Activated naive CD8-positive, alpha-beta T cell (primary cell): ENCODE measurements around the gene GPR139.

Experiments
- H3K27ac Mint-ChIP-seq: one replicate; pipeline ENCODE4 v1.8.0; 2021; ENCODE audit warnings: mixed read lengths
- H3K27me3 Mint-ChIP-seq: one replicate; pipeline ENCODE4 v1.8.0; 2021; ENCODE audit warnings: mixed read lengths
- H3K36me3 Mint-ChIP-seq: one replicate; pipeline ENCODE4 v1.8.0; 2021; ENCODE audit warnings: mixed read lengths
- H3K4me1 Mint-ChIP-seq: one replicate; pipeline ENCODE4 v1.8.0; 2021; ENCODE audit warnings: low read depth, mixed read lengths
- H3K4me3 Mint-ChIP-seq: one replicate; pipeline ENCODE4 v1.8.0; 2021; ENCODE audit warnings: mild to moderate bottlenecking, mixed read lengths
- H3K9me3 Mint-ChIP-seq: one replicate; pipeline ENCODE4 v1.8.0; 2021; ENCODE audit warnings: low read depth, mixed read lengths

Gene GPR139

GRCh38 chr16:20029611-20030010 is 44.1 kb downstream of the GPR139 start:
- H3K27ac Mint-ChIP-seq, result no peak overlapping the region
- peaks cover 6% of the 10 kb centered on the region for H3K9me3 Mint-ChIP-seq
- H3K4me1 Mint-ChIP-seq, result no peaks in the 10 kb centered on the region
- peaks cover 9% of the 10 kb centered on the region for H3K27me3 Mint-ChIP-seq
- no peak overlapping the region for H3K4me3 Mint-ChIP-seq
- no peaks in the 10 kb centered on the region for H3K36me3 Mint-ChIP-seq

DNA sequence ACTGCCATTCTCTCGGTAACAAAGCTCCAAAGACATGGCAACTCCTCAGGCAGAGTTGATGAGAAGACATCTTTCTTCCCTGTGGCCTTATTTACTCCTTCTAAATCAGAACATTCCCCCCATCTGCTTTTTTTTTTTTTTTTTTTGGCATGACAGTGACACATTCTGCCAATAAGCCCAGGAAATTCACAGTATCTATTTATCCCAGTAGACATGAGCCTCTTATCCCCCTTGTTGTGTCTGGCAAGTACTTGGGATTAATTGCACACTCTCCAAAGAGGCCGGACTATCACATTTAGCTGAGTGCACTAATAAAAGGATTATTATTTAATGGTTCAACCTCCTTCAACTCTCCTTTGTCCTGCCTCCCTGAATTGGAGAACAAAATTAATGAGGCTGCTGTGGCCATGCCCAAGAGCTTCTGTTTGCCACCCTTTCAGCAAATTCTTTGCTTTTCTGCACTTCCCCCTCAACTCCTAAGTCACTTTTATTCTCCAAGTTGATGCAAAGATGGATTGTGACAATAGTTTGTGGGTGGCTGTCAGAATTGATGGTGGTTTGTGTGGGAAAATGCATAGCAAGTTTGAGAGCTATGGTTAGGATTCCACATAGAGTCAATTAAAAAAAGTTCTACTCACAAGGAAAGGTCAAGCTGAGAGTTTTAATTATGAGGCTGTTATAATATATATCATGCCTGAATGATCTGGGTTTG is 47.2 kb downstream of the GPR139 start:
- H3K36me3 Mint-ChIP-seq, result no peaks in the 10 kb centered on the region
- H3K4me3 Mint-ChIP-seq, result no peak overlapping the region
- no peak overlapping the region for H3K27ac Mint-ChIP-seq
- no peaks in the 10 kb centered on the region for H3K4me1 Mint-ChIP-seq
- peaks cover 10% of the 10 kb centered on the region for H3K9me3 Mint-ChIP-seq
- peaks cover 9% of the 10 kb centered on the region for H3K27me3 Mint-ChIP-seq

- H3K4me1 Mint-ChIP-seq, result no peaks in the 10 kb centered on the region
- H3K27me3 Mint-ChIP-seq, result peaks cover 6% of the 10 kb centered on the region
- H3K27ac Mint-ChIP-seq, result no peak overlapping the region
- peaks cover 14% of the 10 kb centered on the region for H3K9me3 Mint-ChIP-seq
- no peaks in the 10 kb centered on the region for H3K36me3 Mint-ChIP-seq
- H3K4me3 Mint-ChIP-seq, result no peak overlapping the region
These were observed 50.5 kb downstream of the GPR139 start for GRCh38 chr16:20023190-20023589.

DNA sequence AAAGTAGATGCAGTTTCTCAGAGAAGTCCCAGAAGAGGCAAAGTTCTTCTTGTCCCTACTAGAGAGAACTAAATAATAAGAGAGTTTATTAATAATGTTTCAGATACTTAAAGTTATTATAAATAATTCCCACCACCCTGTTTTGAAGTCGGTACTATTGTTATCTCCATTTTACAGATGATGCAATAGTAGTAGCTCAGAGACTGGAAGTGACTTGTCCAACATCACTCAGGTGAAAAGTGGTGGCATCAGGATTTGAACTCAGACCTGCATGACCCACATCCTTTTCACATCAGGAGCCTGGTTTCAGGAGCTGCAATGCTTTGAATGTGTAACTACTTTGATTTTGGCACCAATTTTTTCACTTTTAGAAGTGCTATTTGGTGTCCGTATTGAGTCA is 52.7 kb downstream of the GPR139 start:
- H3K36me3 Mint-ChIP-seq, result no peaks in the 10 kb centered on the region
- H3K4me3 Mint-ChIP-seq, result no peak overlapping the region
- no peaks in the 10 kb centered on the region for H3K4me1 Mint-ChIP-seq
- H3K27me3 Mint-ChIP-seq, result peaks cover 6% of the 10 kb centered on the region
- no peak overlapping the region for H3K27ac Mint-ChIP-seq
- peaks cover 14% of the 10 kb centered on the region for H3K9me3 Mint-ChIP-seq

DNA sequence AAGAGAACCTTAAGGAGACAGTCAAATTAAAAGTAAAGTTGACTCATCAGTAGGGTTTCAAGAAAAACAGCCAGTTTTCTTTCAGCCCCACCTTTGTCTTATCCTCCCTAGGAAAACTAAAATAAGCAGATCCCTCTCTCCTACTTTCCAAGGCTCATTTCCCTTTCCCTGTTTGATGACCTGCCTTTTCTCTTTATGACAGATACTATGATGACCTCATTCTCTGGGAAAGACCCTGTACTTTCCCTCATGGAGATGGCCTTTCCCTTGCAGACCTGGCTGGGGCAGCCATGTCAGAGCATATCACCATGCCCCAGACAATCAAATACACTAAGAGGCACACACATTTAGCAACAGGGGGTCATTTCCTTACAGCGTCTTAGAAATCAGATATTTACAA is 53.6 kb downstream of the GPR139 start:
- no peak overlapping the region for H3K27ac Mint-ChIP-seq
- no peak overlapping the region for H3K4me3 Mint-ChIP-seq
- no peaks in the 10 kb centered on the region for H3K4me1 Mint-ChIP-seq
- H3K27me3 Mint-ChIP-seq, result peaks cover 6% of the 10 kb centered on the region
- H3K9me3 Mint-ChIP-seq, result peaks cover 14% of the 10 kb centered on the region
- no peaks in the 10 kb centered on the region for H3K36me3 Mint-ChIP-seq

- no peaks in the 10 kb centered on the region for H3K36me3 Mint-ChIP-seq
- H3K9me3 Mint-ChIP-seq, result peaks cover 4% of the 10 kb centered on the region
- H3K4me3 Mint-ChIP-seq, result no peak overlapping the region
- H3K27ac Mint-ChIP-seq, result no peak overlapping the region
- peaks cover 13% of the 10 kb centered on the region for H3K27me3 Mint-ChIP-seq
- no peaks in the 10 kb centered on the region for H3K4me1 Mint-ChIP-seq
These were observed 57.5 kb downstream of the GPR139 start for GRCh38 chr16:20016234-20016633.

- Mint-ChIP-seq H3K9me3 (no peaks in the 10 kb centered on the region), H3K36me3 (no peaks in the 10 kb centered on the region), H3K27ac (no peak overlapping the region)
These were observed 68.8 kb downstream of the GPR139 start for GRCh38 chr16:20004931-20005330.

DNA sequence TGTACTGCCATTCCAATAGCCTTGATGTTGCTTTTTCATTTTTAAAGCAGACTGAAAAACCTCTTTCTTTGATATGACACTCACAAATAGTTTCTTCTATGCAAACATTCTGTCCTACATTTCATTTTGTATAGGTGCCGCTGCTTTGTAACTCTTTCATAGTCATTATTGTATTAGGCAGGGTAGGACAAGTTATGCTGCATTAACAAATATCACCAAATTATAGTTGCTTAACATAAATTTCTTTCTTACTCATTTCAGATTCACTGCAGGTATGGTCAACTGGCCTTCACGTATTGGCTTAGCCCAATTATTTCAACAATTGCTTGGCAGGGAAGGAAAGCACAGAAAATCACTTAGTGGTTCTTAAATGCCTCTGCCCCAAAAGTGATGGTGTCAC is 70.8 kb downstream of the GPR139 start:
- no peaks in the 10 kb centered on the region for H3K36me3 Mint-ChIP-seq
- H3K27ac Mint-ChIP-seq, result no peak overlapping the region
- peaks cover 3% of the 10 kb centered on the region for H3K27me3 Mint-ChIP-seq
- no peaks in the 10 kb centered on the region for H3K9me3 Mint-ChIP-seq
- no peaks in the 10 kb centered on the region for H3K4me1 Mint-ChIP-seq
- no peak overlapping the region for H3K4me3 Mint-ChIP-seq

More at GRCh38 chr16:20004931-20005330, 68.8 kb downstream of the GPR139 start:
- Mint-ChIP-seq H3K27me3 (peaks cover 3% of the 10 kb centered on the region), H3K4me1 (no peaks in the 10 kb centered on the region), H3K4me3 (no peak overlapping the region)

GRCh38 chr16:20001856-20002707 is 71.6 kb downstream of the GPR139 start:
- Mint-ChIP-seq H3K4me3 (no peak overlapping the region), H3K27ac (no peak overlapping the region), H3K9me3 (no peaks in the 10 kb centered on the region), H3K27me3 (peaks cover 3% of the 10 kb centered on the region), H3K4me1 (no peaks in the 10 kb centered on the region), H3K36me3 (no peaks in the 10 kb centered on the region)

DNA sequence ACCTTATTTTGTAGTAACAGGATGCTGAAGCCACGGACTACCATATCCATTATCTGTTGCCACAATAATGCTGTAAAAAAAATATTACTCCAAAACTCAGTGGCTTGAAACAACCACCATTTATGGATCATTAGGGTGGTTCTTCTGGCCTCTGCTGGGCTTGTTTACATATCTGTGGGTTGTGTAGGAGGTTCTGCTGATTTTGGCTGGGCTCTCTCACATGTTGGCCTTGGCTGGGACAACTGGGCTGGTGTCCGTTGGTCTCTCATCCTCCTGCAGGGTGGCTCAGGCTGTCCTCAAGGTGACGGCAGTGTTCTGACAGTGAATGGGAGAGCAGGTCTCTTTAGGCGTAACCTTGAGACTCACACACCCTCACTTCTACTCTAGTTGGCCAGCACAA is 76.0 kb downstream of the GPR139 start:
- Mint-ChIP-seq H3K27ac (no peak overlapping the region), H3K4me3 (no peak overlapping the region), H3K36me3 (no peaks in the 10 kb centered on the region), H3K9me3 (peaks cover 3% of the 10 kb centered on the region), H3K4me1 (no peaks in the 10 kb centered on the region), H3K27me3 (peaks cover 5% of the 10 kb centered on the region)

- no peaks in the 10 kb centered on the region for H3K36me3 Mint-ChIP-seq
- no peaks in the 10 kb centered on the region for H3K4me1 Mint-ChIP-seq
- peaks cover 5% of the 10 kb centered on the region for H3K27me3 Mint-ChIP-seq
- H3K27ac Mint-ChIP-seq, result no peak overlapping the region
- peaks cover 3% of the 10 kb centered on the region for H3K9me3 Mint-ChIP-seq
- no peak overlapping the region for H3K4me3 Mint-ChIP-seq
These were observed 76.4 kb downstream of the GPR139 start for GRCh38 chr16:19997264-19997663.

DNA sequence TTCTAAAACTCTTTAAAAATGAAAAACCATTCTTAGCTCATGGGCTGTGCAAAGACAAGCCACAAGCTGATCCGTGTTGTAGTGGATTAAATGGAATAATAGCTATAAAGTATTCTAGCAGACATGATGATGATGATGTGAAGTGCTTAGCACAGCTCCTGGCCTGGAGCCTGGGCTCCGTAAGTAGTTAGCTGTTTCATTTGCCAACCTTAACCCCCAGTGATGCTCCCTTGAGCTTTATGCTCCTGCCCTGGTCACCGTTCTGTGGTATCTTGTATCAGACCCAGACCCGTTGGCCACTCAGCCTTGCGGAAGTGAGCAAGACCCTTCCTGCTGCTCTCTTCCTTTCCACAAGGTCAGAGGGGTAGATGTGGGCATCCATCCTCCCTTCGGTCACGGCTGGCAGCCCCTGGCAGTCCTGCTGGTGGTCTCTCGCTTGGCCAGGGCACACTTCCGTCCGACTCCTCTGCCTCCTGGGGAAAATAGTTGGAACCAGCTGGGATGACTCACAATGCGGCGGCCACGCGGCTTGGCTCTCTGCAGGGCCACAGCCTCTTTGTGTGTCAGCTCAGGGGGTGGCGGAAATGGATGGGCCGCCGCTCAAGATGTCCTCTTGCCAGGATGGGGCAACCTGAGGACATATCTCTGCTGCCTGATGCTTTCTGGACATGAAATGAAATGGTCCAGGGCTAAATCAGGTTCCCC is 79.1 kb downstream of the GPR139 start:
- Mint-ChIP-seq H3K4me1 (no peaks in the 10 kb centered on the region), H3K36me3 (no peaks in the 10 kb centered on the region), H3K9me3 (peaks cover 3% of the 10 kb centered on the region), H3K4me3 (no peak overlapping the region), H3K27ac (no peak overlapping the region), H3K27me3 (peaks cover 2% of the 10 kb centered on the region)

DNA sequence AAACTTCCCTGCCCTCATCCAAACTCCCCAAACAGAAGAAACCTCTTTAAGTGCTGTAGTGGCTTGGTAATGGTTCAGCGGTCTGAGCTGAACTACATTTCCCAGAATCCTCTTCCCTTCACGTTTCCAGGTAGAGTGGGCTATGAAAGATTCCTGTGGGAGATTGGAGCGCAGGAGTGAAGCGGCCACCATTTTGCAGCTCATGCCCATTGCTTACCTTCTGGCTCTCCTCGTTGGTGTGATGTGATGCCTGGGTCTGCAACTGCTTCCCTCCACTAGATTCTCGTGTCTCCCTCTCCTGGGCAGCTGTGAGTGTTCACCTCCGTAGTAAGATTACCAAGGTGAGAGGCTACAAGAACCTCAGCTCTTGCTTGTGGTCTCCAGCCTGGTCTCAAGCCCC is 82.1 kb downstream of the GPR139 start:
- no peak overlapping the region for H3K27ac Mint-ChIP-seq
- peaks cover 7% of the 10 kb centered on the region for H3K9me3 Mint-ChIP-seq
- H3K4me3 Mint-ChIP-seq, result no peak overlapping the region
- H3K4me1 Mint-ChIP-seq, result no peaks in the 10 kb centered on the region
- no peaks in the 10 kb centered on the region for H3K36me3 Mint-ChIP-seq
- peaks cover 4% of the 10 kb centered on the region for H3K27me3 Mint-ChIP-seq

DNA sequence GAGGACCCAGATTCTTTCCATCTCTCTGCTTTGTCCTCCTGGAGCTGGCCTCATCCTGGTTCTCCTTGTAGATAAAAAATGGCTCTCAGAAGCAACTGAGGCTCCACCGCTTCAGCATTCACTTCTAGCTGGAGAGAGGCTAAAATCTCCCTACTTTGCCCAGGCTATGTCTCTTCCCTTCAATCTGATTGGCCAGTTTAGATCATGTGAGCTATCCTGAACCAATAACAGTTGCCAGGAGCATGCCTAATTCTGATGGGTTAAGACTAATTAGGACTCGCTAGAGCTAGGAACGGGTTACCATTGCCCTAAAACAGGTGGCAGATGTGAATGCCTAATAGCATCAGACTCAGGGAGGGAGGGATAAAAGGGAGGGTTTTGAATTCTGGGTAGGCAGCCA is 89.6 kb downstream of the GPR139 start:
- no peaks in the 10 kb centered on the region for H3K36me3 Mint-ChIP-seq
- H3K9me3 Mint-ChIP-seq, result peaks cover 8% of the 10 kb centered on the region
- no peak overlapping the region for H3K27ac Mint-ChIP-seq
- no peak overlapping the region for H3K4me3 Mint-ChIP-seq
- H3K27me3 Mint-ChIP-seq, result peaks cover 4% of the 10 kb centered on the region
- no peaks in the 10 kb centered on the region for H3K4me1 Mint-ChIP-seq
